GM18526 (cell line): ENCODE data around the gene TMCC3.

ENCODE experiments used
- POLR2A ChIP-seq: IDR thresholded peaks from 3 replicates; pipeline ENCODE4 v1.6.1; 2011; ENCODE audit not compliant: insufficient read length; ENCODE audit errors: extremely low read depth

Gene TMCC3

DNA sequence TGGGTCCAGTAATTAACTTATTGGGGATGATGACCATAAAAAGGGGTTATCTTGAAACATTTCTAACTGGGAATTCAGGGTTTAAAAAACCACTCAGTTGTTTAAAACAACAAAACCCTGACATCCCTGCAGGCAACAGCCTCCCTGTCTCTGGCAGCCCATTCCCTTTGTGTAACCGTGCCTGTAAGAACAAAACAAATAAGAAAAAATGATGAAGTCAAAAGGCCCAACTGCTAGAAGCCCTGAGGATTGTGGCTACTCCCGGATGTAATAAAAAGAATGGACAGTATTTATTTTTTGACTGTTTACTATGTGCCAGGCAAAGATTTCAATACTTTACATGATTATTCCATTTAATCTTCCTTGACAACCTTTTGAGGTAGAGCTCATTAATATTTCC, 75.3 kb downstream of the TMCC3 start:
- no peak for TF ChIP-seq POLR2A

DNA sequence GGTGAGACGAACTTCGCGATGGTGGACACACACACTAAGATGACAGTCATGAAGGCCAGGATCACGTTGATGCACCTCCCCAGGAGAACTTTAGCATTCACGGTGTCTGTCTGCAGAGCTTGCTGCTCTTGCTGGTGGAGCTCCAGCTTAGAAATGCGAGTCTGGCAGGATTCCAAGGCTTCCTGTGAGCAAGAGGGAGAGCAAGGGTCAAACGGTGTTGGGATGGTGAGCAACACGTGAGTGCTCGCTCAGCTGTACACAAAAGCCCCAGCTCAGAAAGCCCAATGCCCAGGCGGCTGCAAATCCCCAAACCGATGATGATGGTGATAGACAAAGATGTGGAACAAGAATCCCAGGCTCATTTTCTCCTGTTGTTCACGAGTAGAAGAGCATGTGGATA, 78.8 kb downstream of the TMCC3 start:
- no peak for TF ChIP-seq POLR2A

DNA sequence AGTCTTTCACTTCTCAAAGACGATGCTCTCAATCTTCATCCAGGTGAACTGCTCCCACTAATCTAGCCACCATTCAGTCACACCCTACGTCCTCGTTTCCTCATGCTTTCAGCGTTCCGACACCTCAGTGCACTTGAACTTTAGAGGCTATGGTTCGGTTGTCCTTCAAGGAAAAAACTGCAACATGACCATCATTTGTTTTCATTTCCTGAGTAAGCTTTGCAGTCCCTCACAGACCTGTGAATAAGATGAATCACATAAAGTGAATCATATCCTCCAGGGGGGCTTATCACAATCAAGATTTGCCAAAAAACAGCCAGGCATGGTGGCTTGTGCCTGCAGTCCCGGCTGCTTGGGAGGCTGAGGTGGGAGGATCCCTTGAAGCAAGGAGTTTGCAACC, 80.2 kb downstream of the TMCC3 start:
- TF ChIP-seq POLR2A, result no peak

DNA sequence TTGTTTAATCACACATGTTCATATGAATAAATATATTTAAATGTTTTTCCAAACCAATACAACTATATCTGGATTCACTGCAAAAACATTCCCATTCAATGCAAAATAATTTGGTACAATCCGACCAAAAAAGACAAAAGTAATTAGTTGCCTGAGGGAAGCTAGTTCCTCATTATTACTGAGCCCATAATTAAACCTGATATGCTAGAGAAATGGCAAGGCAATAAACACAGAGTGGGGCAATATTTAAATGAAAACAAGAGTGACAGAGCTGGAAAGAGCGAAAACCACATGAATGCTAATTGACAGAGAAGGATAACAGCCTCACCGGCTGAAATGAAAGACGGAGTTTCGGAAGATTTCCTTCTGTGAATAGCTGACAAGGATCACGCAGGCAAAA, 82.6 kb downstream of the TMCC3 start:
- TF ChIP-seq POLR2A, result no peak

DNA sequence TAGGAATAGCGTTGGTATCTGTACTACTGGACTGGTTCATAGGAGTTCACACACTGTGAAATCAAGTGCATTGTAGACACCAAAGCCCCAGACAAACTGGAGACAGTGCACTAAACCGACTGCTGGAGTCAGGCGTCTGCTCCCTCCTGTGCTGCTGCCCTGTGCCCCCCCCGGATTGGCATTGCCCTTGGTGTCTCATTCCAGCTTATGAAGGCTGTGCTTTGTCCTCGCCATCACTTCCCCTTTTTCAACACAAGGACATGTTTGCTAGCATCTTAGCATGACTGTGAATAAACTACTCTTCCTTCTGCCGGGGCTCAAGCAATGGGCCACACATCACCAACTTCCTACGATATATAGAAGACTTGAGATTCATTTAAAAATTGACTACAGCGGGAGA, 84.0 kb downstream of the TMCC3 start:
- TF ChIP-seq POLR2A, result no peak

DNA sequence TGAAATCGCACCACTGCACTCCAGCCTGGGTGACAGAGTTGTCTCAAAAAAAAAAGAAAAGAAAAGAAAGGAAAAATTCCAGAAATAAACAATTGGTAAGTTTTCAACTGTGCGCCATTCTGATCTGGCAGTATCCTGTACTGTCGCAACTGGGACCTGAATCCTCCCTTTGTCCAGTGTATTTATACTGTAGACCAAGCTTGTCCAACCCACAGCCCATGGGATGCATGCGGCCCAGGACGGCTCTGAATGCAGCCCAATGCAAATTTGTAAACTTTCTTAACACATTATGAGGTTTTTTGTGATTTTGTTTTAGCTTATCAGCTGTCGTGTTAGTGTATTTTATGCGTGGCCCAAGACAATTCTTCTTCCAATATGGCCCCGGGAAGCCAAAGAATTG, 84.7 kb downstream of the TMCC3 start:
- no peak for TF ChIP-seq POLR2A

DNA sequence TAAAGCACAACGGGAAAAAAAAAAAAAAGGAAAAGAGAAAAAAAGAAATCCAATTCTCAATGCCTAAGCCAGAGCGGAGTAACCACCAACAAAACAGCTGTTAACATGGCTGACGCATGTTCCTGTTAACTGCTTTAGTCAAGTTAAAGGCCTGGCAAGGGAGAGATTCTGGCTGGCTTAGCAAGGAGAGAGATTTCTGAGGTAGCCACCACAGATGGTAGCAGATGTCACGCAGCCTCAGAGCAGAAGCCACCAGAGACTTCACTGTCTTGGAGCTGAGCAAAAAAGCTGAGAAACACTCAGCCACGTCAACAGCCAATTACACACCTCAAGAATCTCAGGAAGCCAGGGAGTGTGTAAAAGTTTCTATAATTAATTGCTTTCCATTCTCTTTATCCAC, 87.1 kb downstream of the TMCC3 start:
- no peak for TF ChIP-seq POLR2A

DNA sequence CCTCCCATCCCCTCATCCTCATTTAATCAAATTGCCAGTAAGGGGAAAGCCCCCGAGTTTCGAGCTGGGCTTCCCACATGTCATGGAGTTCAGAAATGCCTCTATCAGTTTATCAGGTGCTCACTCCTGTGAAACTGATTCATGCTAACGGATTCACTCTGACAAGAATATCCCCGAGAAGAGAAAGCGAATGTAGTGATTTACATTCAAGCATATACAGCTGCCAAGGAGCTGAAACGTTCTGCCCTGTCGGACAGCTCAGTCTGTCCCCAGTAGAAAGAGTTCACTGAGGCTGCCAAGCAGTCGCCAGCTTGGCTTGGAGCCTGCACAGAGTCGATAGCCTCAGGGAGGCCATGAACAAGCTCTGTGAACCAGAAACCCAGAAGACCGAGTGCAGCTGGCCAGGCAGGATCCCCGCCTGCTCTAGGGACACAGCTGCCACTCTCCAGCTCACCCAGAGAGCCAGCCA, 88.4 kb downstream of the TMCC3 start:
- TF ChIP-seq POLR2A, result no peak

DNA sequence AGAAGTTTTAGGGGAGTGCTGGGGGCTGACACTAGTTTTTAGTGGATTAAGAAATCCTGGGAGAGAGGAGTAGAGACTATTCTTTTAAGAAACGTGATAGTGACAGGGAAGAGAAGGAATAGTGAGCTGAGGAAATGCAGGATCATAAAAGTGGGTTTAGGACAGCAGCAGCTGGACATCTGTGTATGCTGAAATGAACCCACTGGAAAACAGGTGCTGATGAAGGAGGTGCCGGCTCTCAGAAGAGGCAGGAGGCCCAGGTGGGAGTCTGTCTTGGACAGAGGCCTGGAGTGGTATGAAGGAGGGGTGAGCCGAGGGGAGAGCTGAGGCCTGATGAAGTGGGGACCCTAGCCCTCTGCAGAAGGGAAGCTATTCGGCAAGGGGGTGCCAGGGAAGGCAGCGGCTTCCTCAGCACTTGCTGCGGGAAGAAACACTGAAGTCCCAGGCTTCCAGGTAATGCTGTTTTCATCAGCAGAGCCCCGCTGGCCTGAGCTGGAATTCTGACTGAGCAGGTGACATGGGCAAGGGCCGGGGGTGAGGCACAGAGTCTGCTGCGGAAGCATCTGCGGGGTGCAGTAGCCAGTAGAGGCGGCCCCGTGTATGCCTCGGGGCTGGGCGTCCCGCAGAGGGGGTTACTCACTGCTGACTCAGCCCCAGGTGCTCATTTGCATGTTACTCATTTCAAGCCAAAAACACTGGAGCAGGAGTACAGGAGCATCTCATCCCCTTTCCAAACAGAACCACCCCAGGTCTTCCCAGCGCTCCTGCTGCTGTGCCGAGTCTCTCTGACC, 89.7 kb downstream of the TMCC3 start:
- no peak for TF ChIP-seq POLR2A

DNA sequence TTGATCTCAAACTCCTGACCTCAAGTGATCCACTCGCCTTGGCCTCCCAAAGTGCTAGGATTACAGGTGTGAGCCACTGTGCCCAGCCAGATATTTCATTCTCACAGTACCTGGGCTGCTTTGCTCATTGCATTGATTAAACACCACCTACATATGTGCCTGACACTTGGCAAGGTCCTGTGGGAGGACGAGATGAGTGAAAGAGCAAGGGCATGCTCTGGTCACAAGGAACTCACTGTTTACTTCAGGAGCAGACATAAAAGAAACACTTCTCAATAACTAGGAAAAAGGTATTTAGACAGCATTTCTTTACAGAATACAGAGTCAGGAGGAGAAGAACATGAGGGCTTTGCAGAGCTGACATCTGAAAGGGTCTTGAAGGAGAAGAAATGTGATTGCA, 91.7 kb downstream of the TMCC3 start:
- TF ChIP-seq POLR2A, result no peak

DNA sequence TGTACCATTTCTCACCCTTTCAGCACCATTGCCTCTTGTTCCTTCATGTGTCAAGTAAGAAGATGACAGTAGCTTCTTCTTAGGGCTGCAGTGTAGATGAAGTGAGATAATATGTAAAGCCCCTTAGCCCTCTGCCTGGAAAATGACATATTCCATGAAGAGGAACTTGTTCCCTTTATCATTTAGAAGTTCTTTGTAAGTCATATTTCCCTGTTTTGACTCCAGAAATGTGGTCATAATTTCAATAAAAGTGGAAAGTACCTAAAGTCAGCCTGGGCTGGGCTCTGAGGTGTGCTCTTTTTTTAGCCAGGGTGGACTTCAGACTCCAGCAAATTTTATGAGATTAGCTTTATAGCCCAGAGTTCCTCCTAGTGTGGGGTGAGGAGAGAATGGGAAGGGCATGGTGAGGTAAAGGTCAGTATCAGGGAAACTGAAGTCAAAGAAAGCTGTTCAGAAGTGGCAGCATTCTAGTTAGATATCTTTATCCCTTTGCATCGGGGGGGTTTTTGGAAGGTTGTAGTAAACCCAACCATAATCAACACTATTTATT, 92.5 kb downstream of the TMCC3 start:
- TF ChIP-seq POLR2A, result no peak

DNA sequence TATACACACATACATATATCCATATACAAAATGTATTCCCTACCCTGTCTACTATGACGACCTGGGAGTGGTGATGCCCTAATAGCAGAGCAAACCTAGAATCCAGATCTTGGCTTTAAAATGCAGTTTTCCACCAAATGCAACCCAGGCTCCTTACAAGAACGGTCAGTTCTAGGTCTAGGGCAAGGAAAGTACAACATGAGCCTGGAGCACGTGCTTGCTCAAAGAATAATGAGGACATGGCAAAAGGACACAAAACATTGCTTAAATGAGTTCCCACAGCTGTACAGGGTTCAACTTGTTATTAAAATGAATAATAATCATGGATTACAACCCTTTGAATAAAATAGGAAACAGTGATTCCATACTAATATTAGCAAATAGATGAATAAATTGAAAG, 94.7 kb downstream of the TMCC3 start:
- no peak for TF ChIP-seq POLR2A

DNA sequence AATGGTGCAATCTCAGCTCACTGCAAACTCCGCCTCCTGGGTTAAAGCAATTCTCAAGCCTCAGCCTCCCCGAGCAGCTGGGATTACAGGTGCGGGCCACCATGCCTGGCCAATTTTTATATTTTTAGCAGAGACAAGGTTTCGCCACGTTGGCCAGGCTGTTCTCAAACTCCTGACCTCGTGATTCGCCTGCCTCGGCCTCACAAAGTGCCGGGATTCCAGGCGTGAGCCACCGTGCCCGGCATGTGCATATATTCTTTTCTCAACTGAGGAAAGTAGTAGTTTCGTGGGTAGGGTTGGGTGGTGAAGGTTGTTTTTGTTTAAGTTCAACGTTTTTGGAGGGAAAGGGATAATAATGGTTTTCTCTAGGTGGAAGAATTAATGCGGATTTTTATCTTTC, 96.5 kb downstream of the TMCC3 start:
- TF ChIP-seq POLR2A, result no peak

DNA sequence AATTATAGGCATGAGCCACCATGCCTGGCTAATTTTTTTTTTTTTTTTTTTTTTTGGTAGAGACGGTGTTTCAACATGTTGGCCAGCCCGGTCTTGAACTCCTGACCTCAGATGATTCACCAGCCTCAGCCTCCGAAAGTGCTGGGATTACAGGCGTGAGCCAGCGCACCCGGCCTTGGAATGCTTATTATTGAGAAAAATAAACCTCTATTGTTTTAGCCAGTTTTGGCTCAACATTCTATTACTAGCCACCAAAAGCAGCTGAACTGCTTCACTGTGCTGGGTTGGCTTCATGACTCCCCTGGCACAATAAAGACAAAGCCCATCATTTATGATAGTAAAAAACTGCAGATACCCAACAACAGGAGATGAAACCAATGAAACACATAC, 97.2 kb downstream of the TMCC3 start:
- no peak for TF ChIP-seq POLR2A

DNA sequence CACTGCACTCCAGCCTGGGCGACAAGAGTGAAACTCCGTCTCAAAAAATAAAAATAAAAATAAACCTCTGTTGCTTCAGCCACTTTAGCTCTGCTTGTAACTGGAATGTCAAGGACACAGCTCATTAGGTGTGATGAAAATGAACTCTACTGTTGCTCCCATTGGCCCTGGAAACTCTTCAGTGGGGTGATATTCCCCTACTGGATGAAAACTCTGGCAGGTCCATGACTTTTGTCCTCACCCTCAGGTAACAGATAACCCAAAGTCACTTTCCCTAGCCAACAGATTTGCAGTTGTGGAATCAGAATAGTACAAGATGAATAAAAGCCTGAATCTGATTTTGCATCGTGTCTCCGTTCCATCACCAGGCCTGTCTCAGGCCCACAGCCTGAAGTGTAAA, 98.5 kb downstream of the TMCC3 start:
- no peak for TF ChIP-seq POLR2A

DNA sequence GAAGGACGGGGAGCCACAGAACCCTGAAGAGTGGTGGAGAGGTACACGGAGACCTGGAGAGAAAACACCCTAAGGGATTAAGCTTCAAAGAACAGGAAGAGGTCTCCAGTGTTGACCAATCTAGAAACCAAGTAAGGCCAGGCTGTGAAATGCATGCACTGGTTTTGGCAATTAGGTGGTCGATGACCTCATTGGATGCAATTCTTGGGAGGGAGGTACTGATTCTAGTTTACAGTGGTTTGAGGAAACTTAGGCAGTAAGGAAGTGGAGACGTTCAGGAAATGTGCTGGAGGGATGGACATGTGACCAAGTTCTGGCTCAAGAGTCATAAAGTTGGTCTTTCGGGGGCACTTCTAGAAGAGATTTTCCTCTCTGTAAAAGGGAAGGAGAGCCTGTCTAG, 99.4 kb downstream of the TMCC3 start:
- no peak for TF ChIP-seq POLR2A
